D721Med (cell line): Measurements from ENCODE around the gene OLIG1.

Experiments
- DNase-seq: peaks from one replicate; pipeline ENCODE4 v3.0.0; 2011; ENCODE audit warnings: low spot score; ENCODE audit not compliant: insufficient read length
- FAIRE-seq: peaks from 2 replicates; lab custom pipeline; 2011; peaks lifted over from hg19 to GRCh38; lab: Jason Lieb, UNC
- TF ChIP-seq, protein P1 (sequence below): IDR thresholded peaks from 2 replicates; pipeline ENCODE4 v1.5.1; 2012; ENCODE audit warnings: mild to moderate bottlenecking, control low read depth; ENCODE audit not compliant: insufficient read depth; ENCODE audit errors: missing control alignments

Gene OLIG1

GRCh38 chr21:33096426-33096825 lies 26.5 kb downstream of the OLIG1 start:
- DNase-seq (no peak), FAIRE-seq (no peak)
- TF ChIP-seq, protein P1, sequence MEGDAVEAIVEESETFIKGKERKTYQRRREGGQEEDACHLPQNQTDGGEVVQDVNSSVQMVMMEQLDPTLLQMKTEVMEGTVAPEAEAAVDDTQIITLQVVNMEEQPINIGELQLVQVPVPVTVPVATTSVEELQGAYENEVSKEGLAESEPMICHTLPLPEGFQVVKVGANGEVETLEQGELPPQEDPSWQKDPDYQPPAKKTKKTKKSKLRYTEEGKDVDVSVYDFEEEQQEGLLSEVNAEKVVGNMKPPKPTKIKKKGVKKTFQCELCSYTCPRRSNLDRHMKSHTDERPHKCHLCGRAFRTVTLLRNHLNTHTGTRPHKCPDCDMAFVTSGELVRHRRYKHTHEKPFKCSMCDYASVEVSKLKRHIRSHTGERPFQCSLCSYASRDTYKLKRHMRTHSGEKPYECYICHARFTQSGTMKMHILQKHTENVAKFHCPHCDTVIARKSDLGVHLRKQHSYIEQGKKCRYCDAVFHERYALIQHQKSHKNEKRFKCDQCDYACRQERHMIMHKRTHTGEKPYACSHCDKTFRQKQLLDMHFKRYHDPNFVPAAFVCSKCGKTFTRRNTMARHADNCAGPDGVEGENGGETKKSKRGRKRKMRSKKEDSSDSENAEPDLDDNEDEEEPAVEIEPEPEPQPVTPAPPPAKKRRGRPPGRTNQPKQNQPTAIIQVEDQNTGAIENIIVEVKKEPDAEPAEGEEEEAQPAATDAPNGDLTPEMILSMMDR, result no peak

DNA sequence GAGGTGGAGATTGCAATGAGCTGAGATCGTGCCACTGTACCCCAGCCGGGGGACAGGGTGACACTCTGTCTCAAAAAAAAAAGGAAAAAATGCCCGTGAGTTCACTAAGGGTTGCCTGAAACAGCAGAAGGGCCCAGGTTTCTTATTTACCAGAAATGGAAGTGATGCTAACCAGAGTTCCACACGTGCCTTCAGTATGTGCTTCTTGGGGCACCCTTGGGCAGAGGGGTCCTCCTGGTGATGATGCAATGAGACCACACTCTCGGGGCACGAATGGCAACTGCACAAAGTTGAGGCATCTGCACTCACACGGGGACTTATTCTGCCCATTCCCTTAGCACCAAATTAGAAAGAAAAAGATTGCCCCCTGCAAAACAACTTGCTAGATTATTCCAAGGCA lies 29.2 kb downstream of the OLIG1 start:
- TF ChIP-seq, protein P1, result no peak
- FAIRE-seq (no peak), DNase-seq (no peak)

GRCh38 chr21:33101300-33101911 lies 31.5 kb downstream of the OLIG1 start:
- TF ChIP-seq, protein P1, result no peak
- DNase-seq (no peak), FAIRE-seq (no peak)

- TF ChIP-seq, protein P1, result no peak
- DNase-seq (no peak), FAIRE-seq (no peak)
These were observed 35.1 kb downstream of the OLIG1 start for GRCh38 chr21:33105088-33105487.

DNA sequence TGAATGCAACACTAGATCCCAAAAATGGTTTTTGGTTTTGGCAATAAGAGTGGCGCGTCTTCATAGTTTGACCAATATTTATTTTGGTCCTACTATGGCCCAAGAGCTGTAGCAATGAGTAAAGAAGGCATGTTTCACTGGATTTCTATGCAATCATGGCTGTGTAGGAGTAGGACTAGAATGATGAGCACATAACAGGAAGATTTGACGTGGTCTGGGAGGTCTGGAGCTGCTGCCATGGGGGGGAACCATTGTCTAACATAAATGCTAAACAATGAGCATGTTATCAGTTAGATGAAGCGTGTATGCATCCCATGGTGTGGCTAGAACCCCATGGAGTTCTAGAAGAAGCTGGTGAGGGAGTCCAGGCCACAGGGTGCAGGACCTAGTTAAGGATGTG lies 38.3 kb downstream of the OLIG1 start:
- TF ChIP-seq, protein P1, result no peak
- FAIRE-seq (no peak), DNase-seq (no peak)

GRCh38 chr21:33109574-33110339 lies 39.8 kb downstream of the OLIG1 start:
- TF ChIP-seq, protein P1, result no peak
- DNase-seq (no peak), FAIRE-seq (no peak)

- TF ChIP-seq, protein P1, result no peak
- no peak for DNase-seq
- no peak for FAIRE-seq
These were observed 40.4 kb downstream of the OLIG1 start for GRCh38 chr21:33110340-33110715.
